ENCODE measurements around the gene TRAPPC3L. TPM values are rescaled to one million over a fixed set of nuclear protein-coding genes. Genes with fewer than 3 reads are reported as not detected.

TRAPPC3L gene
- total and polyA plus RNA-seq, 2 experiments from 2014 or later, result not detected

GRCh38 chr6:116450769-116451740 lies 94.4 kb downstream of the TRAPPC3L start:
- no peaks in the 10 kb centered on the region for H3K36me3 ChIP-seq
- H3K4me1 ChIP-seq (ENCODE audit: low read depth), result no peaks in the 10 kb centered on the region
- H3K27me3 ChIP-seq, result no peaks in the 10 kb centered on the region

GRCh38 chr6:116450185-116450710 lies 95.2 kb downstream of the TRAPPC3L start:
- DNase-seq (ENCODE audit: low read depth in 1 of 2, low spot score in 1 of 2), result no peak
- H3K9me3 ChIP-seq (ENCODE audit: low read depth), result no peaks in the 10 kb centered on the region
- no peaks in the 10 kb centered on the region for H3K4me1 ChIP-seq (ENCODE audit: low read depth)
- H3K4me3 ChIP-seq, result no peak overlapping the region
- TF ChIP-seq CTCF (IDR thresholded peaks at IDR 0.05; ENCODE audit: low read depth, low read length), result no peak
- no peaks in the 10 kb centered on the region for H3K36me3 ChIP-seq
- H3K27ac ChIP-seq, result no peak overlapping the region
- no peaks in the 10 kb centered on the region for H3K27me3 ChIP-seq

More at GRCh38 chr6:116450769-116451740, 94.4 kb downstream of the TRAPPC3L start:
- Histone ChIP-seq H3K27ac (no peak overlapping the region), H3K9me3 (ENCODE audit: low read depth) (no peaks in the 10 kb centered on the region), H3K4me3 (no peak overlapping the region)
- TF ChIP-seq CTCF (IDR thresholded peaks at IDR 0.05; ENCODE audit: low read depth, low read length), result no peak
- DNase-seq (ENCODE audit: low read depth in 1 of 2, low spot score in 1 of 2), result no peak

- H3K27me3 ChIP-seq, result no peaks in the 10 kb centered on the region
- H3K4me3 ChIP-seq, result no peak overlapping the region
- H3K4me1 ChIP-seq (ENCODE audit: low read depth), result no peaks in the 10 kb centered on the region
- no peak for DNase-seq (ENCODE audit: low read depth in 1 of 2, low spot score in 1 of 2)
- no peaks in the 10 kb centered on the region for H3K9me3 ChIP-seq (ENCODE audit: low read depth)
- H3K36me3 ChIP-seq, result no peaks in the 10 kb centered on the region
- no peak for TF ChIP-seq CTCF (IDR thresholded peaks at IDR 0.05; ENCODE audit: low read depth, low read length)
- H3K27ac ChIP-seq, result no peak overlapping the region
Measured at GRCh38 chr6:116449565-116449964, 95.9 kb downstream of the TRAPPC3L start.

DNA sequence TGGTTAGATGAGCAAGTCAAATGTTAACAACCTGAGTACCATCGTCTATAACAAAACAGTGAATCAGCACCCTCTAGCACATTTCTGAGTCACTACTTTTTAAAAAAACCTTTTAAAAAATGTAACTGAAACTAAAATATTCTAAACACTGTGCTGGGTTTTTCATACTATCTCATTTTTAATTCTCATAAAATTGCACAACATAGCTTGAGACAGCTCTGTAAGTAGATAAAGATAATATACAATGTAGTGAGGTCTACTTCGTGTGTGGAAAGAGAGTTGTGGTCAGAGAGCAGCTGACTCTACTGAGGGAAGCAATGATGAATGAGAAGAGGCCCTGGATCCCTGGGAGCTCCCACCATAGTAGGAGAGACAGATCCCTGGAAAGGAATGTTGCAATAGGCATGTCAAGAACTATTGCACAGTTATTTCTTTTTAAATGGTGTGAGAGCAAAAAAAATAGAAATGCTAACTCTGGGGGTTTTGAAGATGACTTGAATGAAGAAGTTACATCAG lies 97.9 kb downstream of the TRAPPC3L start:
- Histone ChIP-seq H3K27ac (no peak overlapping the region), H3K4me3 (no peak overlapping the region), H3K36me3 (no peaks in the 10 kb centered on the region), H3K4me1 (ENCODE audit: low read depth) (no peaks in the 10 kb centered on the region), H3K9me3 (ENCODE audit: low read depth) (no peaks in the 10 kb centered on the region), H3K27me3 (no peaks in the 10 kb centered on the region)
- no peak for TF ChIP-seq CTCF (IDR thresholded peaks at IDR 0.05; ENCODE audit: low read depth, low read length)
- peak in 1 of 2 donors; percentile 99 for DNase-seq (ENCODE audit: low read depth in 1 of 2, low spot score in 1 of 2)

DNA sequence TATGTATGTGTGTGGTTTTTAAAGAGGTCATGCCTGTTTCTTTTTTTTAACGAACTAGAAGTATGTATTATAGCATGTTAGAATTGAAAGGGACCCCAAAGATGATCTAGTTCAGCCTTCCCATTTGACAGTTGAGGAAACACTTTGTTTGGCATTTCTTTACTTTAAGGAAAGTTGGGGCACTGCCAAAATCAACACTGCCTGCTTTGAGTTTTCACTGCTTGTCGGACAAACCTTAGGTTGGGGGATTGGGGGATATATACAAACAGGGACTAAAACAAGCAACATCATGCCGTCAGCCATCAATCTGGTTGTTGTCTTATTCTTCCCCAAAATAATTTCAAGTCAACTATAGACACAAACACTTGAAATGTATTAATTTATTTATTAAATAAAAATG lies 98.4 kb downstream of the TRAPPC3L start:
- peak in 1 of 2 donors; percentile 55 for DNase-seq (ENCODE audit: low read depth in 1 of 2, low spot score in 1 of 2)
- Histone ChIP-seq H3K4me3 (no peak overlapping the region), H3K27ac (no peak overlapping the region), H3K36me3 (no peaks in the 10 kb centered on the region), H3K4me1 (ENCODE audit: low read depth) (no peaks in the 10 kb centered on the region), H3K27me3 (no peaks in the 10 kb centered on the region), H3K9me3 (ENCODE audit: low read depth) (no peaks in the 10 kb centered on the region)
- TF ChIP-seq CTCF (IDR thresholded peaks at IDR 0.05; ENCODE audit: low read depth, low read length), result no peak
